Measurements from ENCODE around the gene DDX55.

The DDX55 gene

GRCh38 chr12:123607756-123608155 is 5.9 kb downstream of the DDX55 start:
- Histone ChIP-seq H3K36me3 (peaks cover 82% of the 10 kb centered on the region), H3K4me3 (ENCODE audit: low read depth, low read length) (no peak overlapping the region), H3K27me3 (no peaks in the 10 kb centered on the region), H3K9me3 (no peaks in the 10 kb centered on the region), H3K4me1 (no peaks in the 10 kb centered on the region)
- no peak for DNase-seq
- TF ChIP-seq CTCF (IDR thresholded peaks at IDR 0.05; ENCODE audit: low read depth, low read length), result no peak

- Histone ChIP-seq H3K36me3 (peaks cover 86% of the 10 kb centered on the region), H3K4me3 (ENCODE audit: low read depth, low read length) (no peak overlapping the region), H3K27me3 (no peaks in the 10 kb centered on the region), H3K9me3 (no peaks in the 10 kb centered on the region), H3K4me1 (no peaks in the 10 kb centered on the region)
- TF ChIP-seq CTCF (IDR thresholded peaks at IDR 0.05; ENCODE audit: low read depth, low read length), result no peak
- DNase-seq, result no peak
Observed at GRCh38 chr12:123608182-123608581, 6.3 kb downstream of the DDX55 start.

GRCh38 chr12:123614110-123614509 is 12.2 kb downstream of the DDX55 start:
- TF ChIP-seq CTCF (IDR thresholded peaks at IDR 0.05; ENCODE audit: low read depth, low read length), result no peak
- Histone ChIP-seq H3K4me3 (ENCODE audit: low read depth, low read length) (no peak overlapping the region), H3K36me3 (peaks cover 90% of the 10 kb centered on the region), H3K27me3 (no peaks in the 10 kb centered on the region), H3K4me1 (no peaks in the 10 kb centered on the region), H3K9me3 (no peaks in the 10 kb centered on the region)
- DNase-seq, result no peak

- H3K27me3 ChIP-seq, result no peaks in the 10 kb centered on the region
- H3K36me3 ChIP-seq, result peaks cover 90% of the 10 kb centered on the region
Observed at GRCh38 chr12:123614531-123614930, 12.6 kb downstream of the DDX55 start.

GRCh38 chr12:123617144-123617543 is 15.2 kb downstream of the DDX55 start:
- Histone ChIP-seq H3K9me3 (no peaks in the 10 kb centered on the region), H3K4me3 (ENCODE audit: low read depth, low read length) (no peak overlapping the region), H3K4me1 (no peaks in the 10 kb centered on the region), H3K27me3 (no peaks in the 10 kb centered on the region), H3K36me3 (peaks cover 91% of the 10 kb centered on the region)
- no peak for TF ChIP-seq CTCF (IDR thresholded peaks at IDR 0.05; ENCODE audit: low read depth, low read length)
- no peak for DNase-seq

More at GRCh38 chr12:123614531-123614930, 12.6 kb downstream of the DDX55 start:
- TF ChIP-seq CTCF (IDR thresholded peaks at IDR 0.05; ENCODE audit: low read depth, low read length), result no peak
- H3K4me3 ChIP-seq (ENCODE audit: low read depth, low read length), result no peak overlapping the region
- no peaks in the 10 kb centered on the region for H3K4me1 ChIP-seq
- H3K9me3 ChIP-seq, result no peaks in the 10 kb centered on the region
- DNase-seq, result no peak

- Histone ChIP-seq H3K9me3 (no peaks in the 10 kb centered on the region), H3K36me3 (peaks cover 91% of the 10 kb centered on the region), H3K4me3 (ENCODE audit: low read depth, low read length) (no peak overlapping the region), H3K4me1 (no peaks in the 10 kb centered on the region), H3K27me3 (no peaks in the 10 kb centered on the region)
- no peak for TF ChIP-seq CTCF (IDR thresholded peaks at IDR 0.05; ENCODE audit: low read depth, low read length)
- no peak for DNase-seq
Observed at GRCh38 chr12:123617580-123617979, 15.7 kb downstream of the DDX55 start.

Measured in BE2C (cell line).